AG04449 (cell line): ENCODE results near the gene CRLF2.
A peak's percentile ranks its signal among the peaks of the same experiment; 100 is the strongest.
"Not testable (repeated sequence)": the region's sequence is repeated elsewhere in the genome, so short reads cannot be mapped to it uniquely, and the experiment has no call there.

Source experiments
- CTCF ChIA-PET: fragments of 350-600 bp; formaldehyde crosslinking; extraction: SDS; loops from one replicate; lab custom pipeline; 2021; ENCODE audit warnings: antibody characterized with exemption; lab: Yijun Ruan, JAX
- POLR2A ChIA-PET: fragments of 400-600, 350-600 bp; formaldehyde crosslinking; extraction: SDS; loops from one replicate; lab custom pipeline; 2020; ENCODE audit warnings: antibody characterized with exemption, inconsistent platforms; lab: Yijun Ruan, JAX
- DNase-seq: peaks from one replicate; pipeline ENCODE4 v3.0.0-alpha.2; 2010; ENCODE audit warnings: low read depth, low spot score
- H3K4me3 ChIP-seq: 2 replicates; pipeline ENCODE4 v1.5.1; 2011; ENCODE audit warnings: low read depth, mild to moderate bottlenecking, control low read depth, low read length
- TF ChIP-seq, protein P1 (sequence below): IDR thresholded peaks from one replicate; pipeline ENCODE4 v1.5.1; 2011; ENCODE audit warnings: mild to moderate bottlenecking, moderate library complexity, low read length, control low read depth, inconsistent platforms; ENCODE audit not compliant: insufficient read depth; ENCODE audit errors: missing control alignments

The CRLF2 gene

DNA sequence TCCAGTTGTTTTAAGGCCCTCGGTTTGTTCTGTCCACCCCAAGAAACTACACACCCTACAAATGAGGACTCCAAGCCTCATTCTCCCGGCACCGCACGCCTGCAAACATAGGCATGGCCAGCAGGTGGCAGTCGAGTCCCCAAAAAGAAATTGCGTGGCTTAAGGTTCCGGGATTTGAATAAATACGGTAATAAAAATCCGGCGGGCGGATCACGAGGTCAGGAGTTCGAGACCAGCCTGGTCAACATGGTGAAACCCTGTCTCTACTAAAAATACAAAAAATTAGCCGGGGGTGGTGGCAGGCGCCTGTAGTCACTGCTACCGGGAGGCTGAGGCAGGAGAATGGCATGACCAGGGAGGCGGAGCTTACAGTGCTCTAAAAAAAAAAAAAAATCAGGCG, 34.4 kb upstream of the CRLF2 start:
- ChIA-PET CTCF (no interaction called here), POLR2A (no interaction called here)
- no peak overlapping the region for H3K4me3 ChIP-seq
- DNase-seq: no peak
- TF ChIP-seq, protein P1, sequence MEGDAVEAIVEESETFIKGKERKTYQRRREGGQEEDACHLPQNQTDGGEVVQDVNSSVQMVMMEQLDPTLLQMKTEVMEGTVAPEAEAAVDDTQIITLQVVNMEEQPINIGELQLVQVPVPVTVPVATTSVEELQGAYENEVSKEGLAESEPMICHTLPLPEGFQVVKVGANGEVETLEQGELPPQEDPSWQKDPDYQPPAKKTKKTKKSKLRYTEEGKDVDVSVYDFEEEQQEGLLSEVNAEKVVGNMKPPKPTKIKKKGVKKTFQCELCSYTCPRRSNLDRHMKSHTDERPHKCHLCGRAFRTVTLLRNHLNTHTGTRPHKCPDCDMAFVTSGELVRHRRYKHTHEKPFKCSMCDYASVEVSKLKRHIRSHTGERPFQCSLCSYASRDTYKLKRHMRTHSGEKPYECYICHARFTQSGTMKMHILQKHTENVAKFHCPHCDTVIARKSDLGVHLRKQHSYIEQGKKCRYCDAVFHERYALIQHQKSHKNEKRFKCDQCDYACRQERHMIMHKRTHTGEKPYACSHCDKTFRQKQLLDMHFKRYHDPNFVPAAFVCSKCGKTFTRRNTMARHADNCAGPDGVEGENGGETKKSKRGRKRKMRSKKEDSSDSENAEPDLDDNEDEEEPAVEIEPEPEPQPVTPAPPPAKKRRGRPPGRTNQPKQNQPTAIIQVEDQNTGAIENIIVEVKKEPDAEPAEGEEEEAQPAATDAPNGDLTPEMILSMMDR: peak; percentile 56

DNA sequence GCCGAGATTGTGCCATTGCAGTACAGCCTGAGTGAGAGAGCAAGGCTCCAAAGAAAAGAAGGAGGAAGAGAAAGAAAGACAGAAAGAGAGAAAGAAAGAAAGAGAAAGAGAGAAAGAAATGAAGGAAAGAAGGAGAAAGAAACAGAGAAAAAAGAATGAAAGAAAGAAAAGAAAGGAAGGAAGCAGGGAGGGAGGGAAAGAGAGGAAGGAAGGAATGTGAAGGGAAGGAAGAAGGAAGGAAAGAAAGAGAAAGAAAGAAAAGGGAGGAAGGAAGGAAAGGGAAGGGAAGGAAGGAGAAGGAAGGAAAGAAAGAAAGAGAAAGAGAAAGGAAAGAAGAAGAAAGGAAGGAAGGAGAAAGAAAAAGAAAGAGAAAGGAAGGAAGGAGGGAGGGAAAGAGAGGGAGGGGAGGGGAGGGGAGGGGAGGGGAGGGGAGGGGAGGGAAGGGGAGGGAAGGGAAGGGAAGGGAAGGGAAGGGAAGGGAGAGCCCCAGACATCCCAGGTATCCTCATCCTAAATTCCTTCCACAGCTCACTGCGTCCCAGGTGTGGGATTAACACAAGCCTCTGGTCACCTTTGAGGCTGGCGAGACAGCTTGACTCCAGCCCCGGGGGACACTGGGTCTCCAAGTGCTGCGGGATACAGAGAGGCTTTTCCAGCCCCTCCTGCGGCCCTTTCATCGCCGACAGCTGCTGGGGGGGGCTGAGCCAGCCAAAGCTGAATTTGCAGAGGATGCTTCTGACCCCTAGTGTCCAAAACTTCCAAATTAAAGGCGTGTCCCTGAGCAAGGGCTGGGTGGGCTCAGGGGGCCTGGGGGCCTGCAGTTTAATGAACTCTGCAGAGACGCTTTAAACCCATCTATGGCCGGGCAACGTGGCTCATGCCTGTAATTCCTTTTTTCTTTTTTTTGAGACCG, 32.0 kb upstream of the CRLF2 start:
- TF ChIP-seq, protein P1: no peak
- CTCF ChIA-PET: no interaction called here
- DNase-seq: no peak
- POLR2A ChIA-PET: no interaction called here
- no peak overlapping the region for H3K4me3 ChIP-seq

DNA sequence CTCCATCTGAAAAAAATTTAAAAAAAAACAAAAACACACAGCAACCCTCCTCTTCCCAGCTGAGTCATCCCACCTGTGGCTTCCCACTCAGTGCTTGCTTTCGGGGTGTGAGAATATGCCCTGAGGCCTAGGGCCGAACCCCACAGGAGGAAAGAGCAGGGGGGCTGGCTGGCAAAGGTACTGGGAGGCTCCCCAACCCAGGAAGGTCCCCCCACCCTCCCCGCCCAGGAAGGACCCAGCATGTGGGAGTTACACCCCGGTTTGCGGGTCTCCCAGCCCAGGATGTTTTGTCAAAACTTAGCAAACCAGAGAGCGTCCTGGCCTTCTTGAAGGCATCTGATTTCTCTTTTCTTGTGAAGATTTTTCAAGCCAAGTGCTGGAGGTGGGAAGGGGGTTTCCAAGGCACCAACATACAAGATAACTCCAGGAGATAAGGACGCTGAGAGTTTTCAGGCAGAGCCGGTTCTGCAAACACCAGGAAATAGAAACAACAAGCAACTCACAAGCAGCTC, 30.5 kb upstream of the CRLF2 start:
- TF ChIP-seq, protein P1: no peak
- ChIA-PET CTCF (no interaction called here), POLR2A (no interaction called here)
- no peak for DNase-seq
- no peak overlapping the region for H3K4me3 ChIP-seq

DNA sequence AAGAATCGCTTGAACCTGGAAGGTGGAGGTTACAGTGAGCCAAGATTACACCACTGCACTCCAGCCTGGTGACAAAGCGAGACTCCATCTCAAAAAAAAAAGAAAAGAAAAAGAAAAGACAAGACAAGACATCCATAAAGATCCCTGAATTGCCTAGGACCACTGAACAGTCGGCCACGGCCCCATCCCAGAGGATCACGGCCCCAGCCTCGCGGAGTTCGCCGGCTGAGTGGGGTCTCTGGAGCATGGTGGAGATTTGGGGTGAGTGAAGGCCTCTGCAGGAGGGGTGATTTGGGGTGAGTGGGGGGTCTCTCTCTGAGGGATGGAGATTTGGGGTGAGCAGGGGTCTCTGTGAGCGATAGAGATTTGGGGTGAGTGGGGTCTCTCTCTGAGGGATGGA, 28.1 kb upstream of the CRLF2 start:
- POLR2A ChIA-PET, DNase-seq, H3K4me3 ChIP-seq, CTCF ChIA-PET: not testable (repeated sequence)

DNA sequence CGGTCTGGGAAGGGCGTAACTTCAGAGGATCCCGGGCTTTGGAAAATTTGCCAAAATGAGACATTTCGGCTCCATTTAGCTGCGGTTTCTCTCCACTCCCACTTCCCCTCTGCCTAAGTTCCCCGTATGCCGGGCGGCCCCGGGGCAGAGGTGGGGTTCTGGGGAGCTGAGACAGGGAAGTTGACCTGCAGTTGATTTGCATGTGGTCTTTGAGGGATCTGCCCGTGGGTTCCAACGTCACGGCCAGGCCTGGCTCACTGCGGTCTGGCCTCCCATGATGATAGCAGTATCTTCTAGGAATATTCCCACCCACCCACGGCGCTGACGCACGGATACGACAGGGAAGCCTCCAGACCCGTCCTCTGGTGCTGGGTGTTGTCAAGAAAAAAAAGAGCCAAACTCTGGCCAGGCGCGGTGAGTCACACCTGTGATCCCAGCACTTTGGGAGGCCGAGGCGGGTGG, 27.3 kb upstream of the CRLF2 start:
- ChIA-PET CTCF (no interaction called here), POLR2A (no interaction called here)
- H3K4me3 ChIP-seq: no peak overlapping the region
- TF ChIP-seq, protein P1: no peak
- DNase-seq: no peak

DNA sequence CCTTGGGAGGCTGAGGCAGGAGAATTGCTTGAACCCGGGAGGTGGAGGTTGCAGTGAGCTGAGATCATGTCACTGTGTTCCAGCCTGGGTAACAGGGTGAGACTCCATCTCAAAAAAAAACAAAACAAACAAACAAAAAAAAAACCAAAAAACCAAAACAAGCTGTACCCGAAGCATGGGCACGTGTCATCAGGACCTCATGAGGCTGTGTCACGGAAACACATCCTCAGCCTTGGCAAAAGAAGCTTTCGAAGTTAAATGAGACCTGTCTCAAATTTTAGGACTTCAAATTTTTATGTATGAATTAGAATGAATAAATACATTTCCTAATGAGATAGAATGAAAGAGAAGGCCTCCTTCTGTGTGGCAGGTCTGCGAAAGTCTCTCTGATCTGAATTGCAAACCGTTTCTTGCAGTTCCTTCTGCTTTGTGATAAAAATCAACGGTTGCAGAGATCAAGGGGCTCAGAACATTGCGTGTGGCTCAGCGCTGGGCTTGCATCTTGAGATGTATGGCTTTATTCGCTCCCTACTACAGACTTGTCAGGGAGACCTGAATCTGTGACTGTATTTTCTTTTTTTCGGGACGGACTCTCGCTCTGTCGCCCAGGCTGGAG, 19.5 kb upstream of the CRLF2 start:
- no peak for DNase-seq
- TF ChIP-seq, protein P1: no peak
- no peak overlapping the region for H3K4me3 ChIP-seq
- ChIA-PET CTCF (no interaction called here), POLR2A (no interaction called here)

DNA sequence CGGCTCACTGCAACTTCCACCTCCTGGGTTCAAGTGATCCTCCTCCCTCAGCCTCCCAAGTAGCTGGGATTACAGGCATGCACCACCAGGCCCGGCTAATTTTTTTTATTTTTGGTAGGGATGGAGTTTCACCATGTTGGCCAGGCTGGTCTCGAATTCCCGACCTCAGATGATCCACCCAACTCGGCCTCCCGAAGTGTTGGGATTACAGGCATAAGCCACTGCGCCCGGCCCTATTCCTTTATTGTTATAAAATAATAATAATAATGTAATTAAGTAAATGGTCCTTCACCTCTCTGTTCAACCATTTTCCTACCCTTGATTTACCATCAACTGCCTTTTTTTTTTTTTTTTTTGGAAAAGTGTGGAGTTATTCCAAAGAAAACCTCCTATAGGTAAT, 15.7 kb upstream of the CRLF2 start:
- DNase-seq, POLR2A ChIA-PET, H3K4me3 ChIP-seq, CTCF ChIA-PET: not testable (repeated sequence)
